NT2/D1 (cell line): ENCODE results near the gene CCDC102B.

Experiments used
- SUZ12 ChIP-seq: IDR thresholded peaks from 2 replicates; pipeline ENCODE4 v1.6.1; 2011; ENCODE audit not compliant: insufficient read length, insufficient read depth; ENCODE audit errors: extremely low read depth
- YY1 ChIP-seq: IDR thresholded peaks from 2 replicates; pipeline ENCODE4 v1.6.1; 2011; ENCODE audit not compliant: insufficient read length, insufficient read depth
- ZNF274 ChIP-seq: IDR thresholded peaks from 2 replicates; pipeline ENCODE4 v1.6.1; 2011; ENCODE audit warnings: mild to moderate bottlenecking, low read depth, low read length

DNA sequence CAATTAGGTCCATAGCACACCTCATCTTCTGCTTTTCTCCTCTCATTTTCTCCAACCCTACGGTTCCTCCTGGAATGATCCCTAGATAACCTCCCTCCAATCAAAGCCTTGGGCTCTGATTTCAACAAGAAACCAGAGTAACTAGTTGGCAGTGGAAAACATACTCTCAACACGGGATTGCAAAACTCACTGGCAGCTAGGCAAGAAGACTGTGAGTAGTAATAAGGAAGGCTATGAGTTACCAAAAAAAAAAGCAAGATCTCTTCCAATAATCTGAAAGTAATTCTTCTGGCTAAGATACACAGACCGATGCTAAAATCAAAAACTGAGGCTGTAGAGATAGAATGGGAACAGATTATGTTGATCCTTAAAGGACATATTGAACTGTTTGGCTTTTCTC lies 28.4 kb upstream of the CCDC102B start:
- no peak for TF ChIP-seq ZNF274
- no peak for TF ChIP-seq YY1
- no peak for TF ChIP-seq SUZ12
